ENCODE measurements around the gene SGO2.
"Not testable (repeated sequence)": the region's sequence is repeated elsewhere in the genome, so short reads cannot be mapped to it uniquely, and the experiment has no call there.

The SGO2 gene

GRCh38 chr2:200625282-200625681, 99.3 kb downstream of the SGO2 start:
- Histone ChIP-seq H3K79me1 (ENCODE audit: low read depth, low read length) (no peaks in the 10 kb centered on the region), H3K9ac (ENCODE audit: low read depth, low read length, poor library complexity) (no peak overlapping the region), H2BK12ac (ENCODE audit: low read length) (no peak overlapping the region), H2BK5ac (ENCODE audit: low read length) (no peak overlapping the region), H2BK15ac (ENCODE audit: low read length) (no peak overlapping the region), H3K27ac (replicated peaks; ENCODE audit: low read length) (no peak overlapping the region), H3K4ac (ENCODE audit: low read length) (no peak overlapping the region), H4K91ac (ENCODE audit: low read depth, low read length, poor library complexity) (no peak overlapping the region), H3K36me3 (replicated peaks in 1 of 2; ENCODE audit: control insufficient read depth in 2 of 2, insufficient read depth in 2 of 2, low read length in 2 of 2) (no peaks in the 10 kb centered on the region), H3K14ac (ENCODE audit: low read length) (no peak overlapping the region), H3K27me3 (ENCODE audit: control insufficient read depth in 3 of 3, insufficient read depth in 3 of 3, low read depth in 1 of 3, low read length in 3 of 3) (peaks cover 0 to 13% (median 0%) of the 10 kb centered on the region in 3 experiments), H2BK120ac (ENCODE audit: low read depth, low read length) (no peak overlapping the region), H3K9me3 (replicated peaks in 1 of 2; ENCODE audit: control insufficient read depth in 2 of 2, insufficient read depth in 1 of 2, low read depth in 1 of 2, low read length in 2 of 2) (no peaks in the 10 kb centered on the region), H3K4me2 (ENCODE audit: insufficient read depth, low read length, poor library complexity, severe bottlenecking) (no peak overlapping the region), H2AFZ (ENCODE audit: low read length) (no peak overlapping the region), H2AK5ac (ENCODE audit: low read depth, low read length) (no peak overlapping the region), H3K23ac (ENCODE audit: low read depth, low read length, poor library complexity) (no peak overlapping the region), H4K8ac (ENCODE audit: low read depth, low read length) (no peak overlapping the region), H3K4me1 (ENCODE audit: control insufficient read depth in 2 of 2, insufficient read depth in 1 of 2, low read depth in 1 of 2, low read length in 2 of 2) (peaks cover 0 to 4% of the 10 kb centered on the region in 2 donors), H3K18ac (ENCODE audit: low read length) (no peak overlapping the region), H3K4me3 (ENCODE audit: low read length in 2 of 2) (no peak overlapping the region)
- WGBS, 2 donors (ENCODE audit: extremely low coverage in 2 of 2, insufficient read length in 2 of 2, insufficient replicate concordance in 1 of 2): no CpG with 5 or more reads among the region's 2 CpGs
- DNase-seq (ENCODE audit: low spot score): no peak

- H2AK5ac ChIP-seq (ENCODE audit: low read depth, low read length): no peak overlapping the region
- H3K9me3 ChIP-seq (replicated peaks in 1 of 2; ENCODE audit: control insufficient read depth in 2 of 2, insufficient read depth in 1 of 2, low read depth in 1 of 2, low read length in 2 of 2): no peaks in the 10 kb centered on the region
- no peaks in the 10 kb centered on the region for H3K79me1 ChIP-seq (ENCODE audit: low read depth, low read length)
- no peak overlapping the region for H2BK120ac ChIP-seq (ENCODE audit: low read depth, low read length)
- peaks cover 0 to 13% (median 0%) of the 10 kb centered on the region in 3 experiments for H3K27me3 ChIP-seq (ENCODE audit: control insufficient read depth in 3 of 3, insufficient read depth in 3 of 3, low read depth in 1 of 3, low read length in 3 of 3)
- H3K4me1 ChIP-seq (ENCODE audit: control insufficient read depth in 2 of 2, insufficient read depth in 1 of 2, low read depth in 1 of 2, low read length in 2 of 2): peaks cover 0 to 4% of the 10 kb centered on the region in 2 donors
- no peak overlapping the region for H3K14ac ChIP-seq (ENCODE audit: low read length)
- H3K4ac ChIP-seq (ENCODE audit: low read length): no peak overlapping the region
- no peak overlapping the region for H3K23ac ChIP-seq (ENCODE audit: low read depth, low read length, poor library complexity)
- H3K18ac ChIP-seq (ENCODE audit: low read length): no peak overlapping the region
- no peak overlapping the region for H3K4me3 ChIP-seq (ENCODE audit: low read length in 2 of 2)
- H4K8ac ChIP-seq (ENCODE audit: low read depth, low read length): no peak overlapping the region
- no CpG with 5 or more reads among the region's 2 CpGs for WGBS, 2 donors (ENCODE audit: extremely low coverage in 2 of 2, insufficient read length in 2 of 2, insufficient replicate concordance in 1 of 2)
- H2BK5ac ChIP-seq (ENCODE audit: low read length): no peak overlapping the region
- H3K27ac ChIP-seq (replicated peaks; ENCODE audit: low read length): no peak overlapping the region
- no peak overlapping the region for H4K91ac ChIP-seq (ENCODE audit: low read depth, low read length, poor library complexity)
- no peak overlapping the region for H2BK15ac ChIP-seq (ENCODE audit: low read length)
- H2AFZ ChIP-seq (ENCODE audit: low read length): no peak overlapping the region
- no peak for DNase-seq (ENCODE audit: low spot score)
- H3K4me2 ChIP-seq (ENCODE audit: insufficient read depth, low read length, poor library complexity, severe bottlenecking): no peak overlapping the region
- H2BK12ac ChIP-seq (ENCODE audit: low read length): no peak overlapping the region
- H3K9ac ChIP-seq (ENCODE audit: low read depth, low read length, poor library complexity): no peak overlapping the region
- no peaks in the 10 kb centered on the region for H3K36me3 ChIP-seq (replicated peaks in 1 of 2; ENCODE audit: control insufficient read depth in 2 of 2, insufficient read depth in 2 of 2, low read length in 2 of 2)
These were observed 100.0 kb downstream of the SGO2 start for GRCh38 chr2:200625958-200626363.

- Histone ChIP-seq H3K4me3 (ENCODE audit: low read length in 2 of 2) (no peak overlapping the region), H2BK5ac (ENCODE audit: low read length) (no peak overlapping the region), H3K27ac (replicated peaks; ENCODE audit: low read length) (no peak overlapping the region), H3K79me1 (ENCODE audit: low read depth, low read length) (no peaks in the 10 kb centered on the region), H3K36me3 (replicated peaks in 1 of 2; ENCODE audit: control insufficient read depth in 2 of 2, insufficient read depth in 2 of 2, low read length in 2 of 2) (no peaks in the 10 kb centered on the region), H2BK12ac (ENCODE audit: low read length) (no peak overlapping the region), H3K14ac (ENCODE audit: low read length) (no peak overlapping the region), H2AK5ac (ENCODE audit: low read depth, low read length) (no peak overlapping the region), H3K4me1 (ENCODE audit: control insufficient read depth in 2 of 2, insufficient read depth in 1 of 2, low read depth in 1 of 2, low read length in 2 of 2) (peaks cover 0 to 5% of the 10 kb centered on the region in 2 donors), H3K4me2 (ENCODE audit: insufficient read depth, low read length, poor library complexity, severe bottlenecking) (no peak overlapping the region), H3K9me3 (replicated peaks in 1 of 2; ENCODE audit: control insufficient read depth in 2 of 2, insufficient read depth in 1 of 2, low read depth in 1 of 2, low read length in 2 of 2) (no peaks in the 10 kb centered on the region), H3K18ac (ENCODE audit: low read length) (no peak overlapping the region), H2BK120ac (ENCODE audit: low read depth, low read length) (no peak overlapping the region), H4K8ac (ENCODE audit: low read depth, low read length) (no peak overlapping the region), H2BK15ac (ENCODE audit: low read length) (no peak overlapping the region), H3K9ac (ENCODE audit: low read depth, low read length, poor library complexity) (no peak overlapping the region), H3K27me3 (ENCODE audit: control insufficient read depth in 3 of 3, insufficient read depth in 3 of 3, low read depth in 1 of 3, low read length in 3 of 3) (peaks cover 0 to 13% (median 0%) of the 10 kb centered on the region in 3 experiments), H4K91ac (ENCODE audit: low read depth, low read length, poor library complexity) (no peak overlapping the region), H3K23ac (ENCODE audit: low read depth, low read length, poor library complexity) (no peak overlapping the region), H2AFZ (ENCODE audit: low read length) (no peak overlapping the region), H3K4ac (ENCODE audit: low read length) (no peak overlapping the region)
- no CpG with 5 or more reads among the region's 4 CpGs for WGBS, 2 donors (ENCODE audit: extremely low coverage in 2 of 2, insufficient read length in 2 of 2, insufficient replicate concordance in 1 of 2)
- no peak for DNase-seq (ENCODE audit: low spot score)
These were observed 101.2 kb downstream of the SGO2 start for GRCh38 chr2:200627110-200627770.

GRCh38 chr2:200628461-200628860, 102.5 kb downstream of the SGO2 start:
- not testable (repeated sequence) for H4K8ac ChIP-seq (ENCODE audit: low read depth, low read length); H2BK5ac ChIP-seq (ENCODE audit: low read length); H2AFZ ChIP-seq (ENCODE audit: low read length); H3K36me3 ChIP-seq (replicated peaks in 1 of 2; ENCODE audit: control insufficient read depth in 2 of 2, insufficient read depth in 2 of 2, low read length in 2 of 2); DNase-seq (ENCODE audit: low spot score); H3K4ac ChIP-seq (ENCODE audit: low read length); H3K27ac ChIP-seq (replicated peaks; ENCODE audit: low read length); H3K79me1 ChIP-seq (ENCODE audit: low read depth, low read length); H2BK15ac ChIP-seq (ENCODE audit: low read length); H4K91ac ChIP-seq (ENCODE audit: low read depth, low read length, poor library complexity); H3K4me1 ChIP-seq (ENCODE audit: control insufficient read depth in 2 of 2, insufficient read depth in 1 of 2, low read depth in 1 of 2, low read length in 2 of 2); H3K18ac ChIP-seq (ENCODE audit: low read length); H2BK120ac ChIP-seq (ENCODE audit: low read depth, low read length); H3K4me3 ChIP-seq (ENCODE audit: low read length in 2 of 2); H3K9ac ChIP-seq (ENCODE audit: low read depth, low read length, poor library complexity); H3K4me2 ChIP-seq (ENCODE audit: insufficient read depth, low read length, poor library complexity, severe bottlenecking); H2AK5ac ChIP-seq (ENCODE audit: low read depth, low read length); H3K9me3 ChIP-seq (replicated peaks in 1 of 2; ENCODE audit: control insufficient read depth in 2 of 2, insufficient read depth in 1 of 2, low read depth in 1 of 2, low read length in 2 of 2); H2BK12ac ChIP-seq (ENCODE audit: low read length); H3K23ac ChIP-seq (ENCODE audit: low read depth, low read length, poor library complexity); H3K14ac ChIP-seq (ENCODE audit: low read length)
- H3K27me3 ChIP-seq (ENCODE audit: control insufficient read depth in 3 of 3, insufficient read depth in 3 of 3, low read depth in 1 of 3, low read length in 3 of 3): peaks cover 0 to 13% (median 0%) of the 10 kb centered on the region in 3 experiments
- WGBS, 2 donors (ENCODE audit: extremely low coverage in 2 of 2, insufficient read length in 2 of 2, insufficient replicate concordance in 1 of 2): no CpG with 5 or more reads among the region's 4 CpGs

All from neuronal stem cell (in vitro differentiated cells).